ENCODE measurements around the gene AKTIP. TPM values are rescaled to one million over a fixed set of nuclear protein-coding genes. Genes with fewer than 3 reads are reported as not detected.
A peak's percentile ranks its signal among the peaks of the same experiment; 100 is the strongest.

AKTIP gene
- total and polyA plus RNA-seq, 9 of the 15 experiments (the other 6 are each of a cell fraction or from before 2014, with no cell fraction given): 3.0 to 10.7 (median 4.4) TPM

- TF ChIP-seq ZNF586 (CRISPR knock-in tag; conservative IDR thresholded peaks at IDR 0.05) (no peak), KLF13 (tag; IDR thresholded peaks at IDR 0.05; ENCODE audit: borderline replicate concordance, low read depth) (no peak), FOXJ2 (tag; IDR thresholded peaks at IDR 0.05) (no peak), ZNF23 (CRISPR knock-in tag; IDR thresholded peaks at IDR 0.05) (no peak), ETV6 (IDR thresholded peaks at IDR 0.05; ENCODE audit: borderline replicate concordance in 1 of 2, low read depth in 2 of 2, low read length in 1 of 2) (no peak), ETV6 (CRISPR knock-in tag; IDR thresholded peaks at IDR 0.05; ENCODE audit: borderline replicate concordance) (no peak), BCL6 (CRISPR knock-in tag; IDR thresholded peaks at IDR 0.05) (no peak), ZBTB7A (IDR thresholded peaks at IDR 0.05; ENCODE audit: borderline replicate concordance, control insufficient read depth, low read depth, low read length) (peak; percentile 42; the same call in 1 of the 2 replicates), SOX6 (IDR thresholded peaks at IDR 0.05) (peak; percentile 13; the same call in 1 of the 2 replicates), TBP (optimal IDR thresholded peaks at IDR 0.05; ENCODE audit: low read depth, low read length) (peak; percentile 36), HMG20A (CRISPR knock-in tag; conservative IDR thresholded peaks at IDR 0.05) (no peak), ZNF609 (CRISPR knock-in tag; IDR thresholded peaks at IDR 0.05; ENCODE audit: borderline replicate concordance) (no peak), SRSF3 (IDR thresholded peaks at IDR 0.05; ENCODE audit: insufficient read depth, low read length) (no peak), MED1 (CRISPR knock-in tag; IDR thresholded peaks at IDR 0.05; ENCODE audit: borderline replicate concordance) (no peak), MAFG (tag; conservative IDR thresholded peaks at IDR 0.05) (no peak), CTBP1 (IDR thresholded peaks at IDR 0.05; ENCODE audit: borderline replicate concordance) (peak; percentile 47), ARID3B (CRISPR knock-in tag; IDR thresholded peaks at IDR 0.05; ENCODE audit: borderline replicate concordance) (no peak), ZNF224 (CRISPR knock-in tag; IDR thresholded peaks at IDR 0.05) (no peak), RHOXF2B (CRISPR knock-in tag; conservative IDR thresholded peaks at IDR 0.05) (no peak), SUPT5H (IDR thresholded peaks at IDR 0.05) (peak; percentile 81)
- TF ChIP-seq, protein P1, sequence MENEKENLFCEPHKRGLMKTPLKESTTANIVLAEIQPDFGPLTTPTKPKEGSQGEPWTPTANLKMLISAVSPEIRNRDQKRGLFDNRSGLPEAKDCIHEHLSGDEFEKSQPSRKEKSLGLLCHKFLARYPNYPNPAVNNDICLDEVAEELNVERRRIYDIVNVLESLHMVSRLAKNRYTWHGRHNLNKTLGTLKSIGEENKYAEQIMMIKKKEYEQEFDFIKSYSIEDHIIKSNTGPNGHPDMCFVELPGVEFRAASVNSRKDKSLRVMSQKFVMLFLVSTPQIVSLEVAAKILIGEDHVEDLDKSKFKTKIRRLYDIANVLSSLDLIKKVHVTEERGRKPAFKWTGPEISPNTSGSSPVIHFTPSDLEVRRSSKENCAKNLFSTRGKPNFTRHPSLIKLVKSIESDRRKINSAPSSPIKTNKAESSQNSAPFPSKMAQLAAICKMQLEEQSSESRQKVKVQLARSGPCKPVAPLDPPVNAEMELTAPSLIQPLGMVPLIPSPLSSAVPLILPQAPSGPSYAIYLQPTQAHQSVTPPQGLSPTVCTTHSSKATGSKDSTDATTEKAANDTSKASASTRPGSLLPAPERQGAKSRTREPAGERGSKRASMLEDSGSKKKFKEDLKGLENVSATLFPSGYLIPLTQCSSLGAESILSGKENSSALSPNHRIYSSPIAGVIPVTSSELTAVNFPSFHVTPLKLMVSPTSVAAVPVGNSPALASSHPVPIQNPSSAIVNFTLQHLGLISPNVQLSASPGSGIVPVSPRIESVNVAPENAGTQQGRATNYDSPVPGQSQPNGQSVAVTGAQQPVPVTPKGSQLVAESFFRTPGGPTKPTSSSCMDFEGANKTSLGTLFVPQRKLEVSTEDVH (IDR thresholded peaks at IDR 0.05; ENCODE audit: low read depth, partially characterized antibody): no peak
Observed at GRCh38 chr16:53503270-53503923, 388 bp upstream of the AKTIP start (continued).
